ENCODE results near the gene AP5M1.
"Not testable (repeated sequence)": the region's sequence is repeated elsewhere in the genome, so short reads cannot be mapped to it uniquely, and the experiment has no call there.

AP5M1 gene

DNA sequence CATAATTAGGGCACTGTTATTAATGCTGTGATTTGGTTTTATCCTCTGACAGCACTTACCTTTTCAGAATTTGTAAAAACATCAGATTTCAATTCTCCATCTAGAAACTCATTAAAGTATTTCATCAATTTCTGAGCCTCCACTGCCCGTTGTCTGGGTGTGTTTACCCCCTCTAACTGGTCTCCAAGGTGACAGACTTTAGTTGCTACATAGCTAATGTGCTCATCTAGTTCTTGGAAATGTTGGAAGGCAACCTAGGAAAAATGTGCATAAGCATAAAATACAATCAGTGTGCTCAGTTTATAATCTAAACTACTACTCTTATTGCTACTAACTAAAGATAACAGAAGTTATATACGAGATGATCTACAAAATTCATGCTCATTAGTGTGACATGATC is 24.7 kb upstream of the AP5M1 start:
- TF ChIP-seq, protein P1, sequence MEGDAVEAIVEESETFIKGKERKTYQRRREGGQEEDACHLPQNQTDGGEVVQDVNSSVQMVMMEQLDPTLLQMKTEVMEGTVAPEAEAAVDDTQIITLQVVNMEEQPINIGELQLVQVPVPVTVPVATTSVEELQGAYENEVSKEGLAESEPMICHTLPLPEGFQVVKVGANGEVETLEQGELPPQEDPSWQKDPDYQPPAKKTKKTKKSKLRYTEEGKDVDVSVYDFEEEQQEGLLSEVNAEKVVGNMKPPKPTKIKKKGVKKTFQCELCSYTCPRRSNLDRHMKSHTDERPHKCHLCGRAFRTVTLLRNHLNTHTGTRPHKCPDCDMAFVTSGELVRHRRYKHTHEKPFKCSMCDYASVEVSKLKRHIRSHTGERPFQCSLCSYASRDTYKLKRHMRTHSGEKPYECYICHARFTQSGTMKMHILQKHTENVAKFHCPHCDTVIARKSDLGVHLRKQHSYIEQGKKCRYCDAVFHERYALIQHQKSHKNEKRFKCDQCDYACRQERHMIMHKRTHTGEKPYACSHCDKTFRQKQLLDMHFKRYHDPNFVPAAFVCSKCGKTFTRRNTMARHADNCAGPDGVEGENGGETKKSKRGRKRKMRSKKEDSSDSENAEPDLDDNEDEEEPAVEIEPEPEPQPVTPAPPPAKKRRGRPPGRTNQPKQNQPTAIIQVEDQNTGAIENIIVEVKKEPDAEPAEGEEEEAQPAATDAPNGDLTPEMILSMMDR (conservative IDR thresholded peaks at IDR 0.05; ENCODE audit: low read length), result no peak
- peak; percentile 65 for DNase-seq (ENCODE audit: low read depth)
- no peak overlapping the region for H3K4me3 ChIP-seq (ENCODE audit: low read length)

DNA sequence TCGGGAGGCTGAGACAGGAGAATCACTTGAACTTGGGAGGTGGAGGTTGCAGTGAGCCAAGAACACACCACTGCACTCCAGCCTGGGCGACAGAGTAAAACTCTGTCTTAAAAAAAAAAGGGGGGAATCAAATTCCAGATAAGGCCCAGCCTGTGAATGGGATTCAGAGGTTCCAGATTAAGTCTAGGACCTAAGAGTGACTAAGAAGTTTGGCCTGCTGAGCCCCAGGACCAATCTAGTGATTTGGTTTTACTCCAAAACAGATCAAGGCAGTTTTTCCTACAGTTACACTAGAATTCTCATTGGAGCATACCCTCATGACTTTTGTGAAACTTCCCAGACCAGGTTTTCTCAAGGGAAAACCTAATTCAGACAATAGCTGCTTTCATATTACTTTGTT is 22.8 kb upstream of the AP5M1 start:
- DNase-seq (ENCODE audit: low read depth), result peak; percentile 4
- no peak overlapping the region for H3K4me3 ChIP-seq (ENCODE audit: low read length)
- TF ChIP-seq, protein P1 (conservative IDR thresholded peaks at IDR 0.05; ENCODE audit: low read length), result no peak

DNA sequence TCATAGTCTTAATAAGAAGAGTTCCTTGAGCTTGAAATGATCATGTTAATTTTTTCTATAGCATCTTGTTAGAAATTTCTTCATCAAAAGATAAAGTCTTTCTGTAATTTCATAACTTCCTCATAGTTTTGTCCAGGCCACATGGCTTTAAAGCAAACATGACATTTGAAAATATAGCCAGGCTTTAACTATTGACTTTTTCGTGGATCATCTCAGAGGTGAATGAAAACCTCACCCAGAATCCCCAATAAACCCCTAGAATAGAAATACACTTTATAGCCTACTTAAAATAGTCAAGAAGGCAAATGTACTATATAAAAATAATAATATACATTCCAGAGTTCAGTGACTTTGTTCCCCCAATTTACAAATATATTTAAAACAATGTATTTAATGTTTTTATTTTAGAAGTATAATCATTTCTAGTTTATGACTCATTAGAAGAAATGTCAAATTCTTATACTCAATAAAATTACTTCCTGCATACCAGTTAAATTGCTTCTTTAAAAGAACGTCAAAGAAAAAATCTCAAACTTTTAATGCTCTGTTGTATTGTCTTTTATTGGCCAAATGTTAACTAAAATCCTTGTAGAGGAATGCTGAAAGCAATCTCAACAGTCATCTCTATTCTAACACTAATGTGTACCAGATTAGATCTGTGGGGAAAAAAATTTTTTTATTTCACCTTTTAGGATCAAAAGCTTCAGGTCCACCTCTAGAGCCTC is 21.7 kb upstream of the AP5M1 start:
- no peak overlapping the region for H3K4me3 ChIP-seq (ENCODE audit: low read length)
- TF ChIP-seq, protein P1 (conservative IDR thresholded peaks at IDR 0.05; ENCODE audit: low read length), result no peak
- DNase-seq (ENCODE audit: low read depth), result peak; percentile 39

DNA sequence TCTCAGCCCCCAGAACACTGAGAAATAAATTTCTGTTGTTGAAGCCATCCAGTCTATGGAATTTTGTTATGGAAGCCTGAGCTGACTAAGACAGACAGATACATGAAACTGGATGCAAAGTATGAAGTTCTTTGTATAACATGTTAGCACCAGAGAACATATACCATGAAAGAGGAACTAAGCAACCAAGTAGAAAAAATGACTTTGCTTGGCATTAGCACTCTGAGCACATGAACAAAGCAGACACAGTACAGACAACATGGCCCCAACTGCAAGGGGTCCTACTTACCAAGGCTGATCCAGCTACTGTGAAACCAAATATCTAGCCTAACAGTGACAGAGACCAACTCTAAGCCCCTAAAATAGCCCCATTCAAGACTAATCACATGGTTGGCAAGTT is 13.9 kb upstream of the AP5M1 start:
- H3K4me3 ChIP-seq (ENCODE audit: low read length), result no peak overlapping the region
- TF ChIP-seq, protein P1 (conservative IDR thresholded peaks at IDR 0.05; ENCODE audit: low read length), result no peak
- no peak for DNase-seq (ENCODE audit: low read depth)

DNA sequence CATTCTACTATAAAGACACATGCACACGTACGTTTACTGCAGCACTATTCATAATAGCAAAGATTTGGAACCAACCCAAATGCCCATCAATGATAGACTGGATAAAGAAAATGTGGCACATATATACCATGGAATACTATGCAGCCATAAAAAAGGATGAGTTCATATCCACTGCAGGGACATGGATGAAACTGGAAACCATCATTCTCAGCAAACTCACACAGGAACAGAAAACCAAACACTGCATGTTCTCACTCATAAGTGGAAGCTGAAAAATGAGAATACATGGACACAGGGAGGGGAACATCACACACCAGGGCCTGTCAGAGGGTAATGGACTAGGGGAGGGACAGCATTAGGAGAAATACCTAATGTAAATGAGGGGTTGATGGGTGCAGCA is 10.6 kb upstream of the AP5M1 start:
- DNase-seq (ENCODE audit: low read depth); H3K4me3 ChIP-seq (ENCODE audit: low read length): not testable (repeated sequence)

DNA sequence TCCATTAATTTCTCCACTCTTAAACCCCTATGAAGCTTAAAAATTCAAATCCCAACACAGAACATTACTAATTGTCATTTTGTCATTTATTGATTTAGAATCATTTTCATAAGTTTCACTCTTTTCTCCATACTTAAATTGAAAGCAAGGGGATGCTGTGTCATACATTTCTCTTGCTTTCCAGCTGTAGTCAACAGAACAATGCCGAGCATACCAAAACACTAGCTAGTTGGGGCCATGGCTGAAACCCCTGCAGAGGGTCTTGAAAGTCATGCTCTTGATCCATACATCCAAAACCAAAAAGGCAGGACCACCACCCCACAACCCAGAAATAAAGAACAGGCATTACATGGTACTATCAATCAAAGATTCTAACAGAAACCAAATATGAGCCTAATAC is 9.1 kb upstream of the AP5M1 start:
- TF ChIP-seq, protein P1 (conservative IDR thresholded peaks at IDR 0.05; ENCODE audit: low read length), result no peak
- no peak for DNase-seq (ENCODE audit: low read depth)
- no peak overlapping the region for H3K4me3 ChIP-seq (ENCODE audit: low read length)

DNA sequence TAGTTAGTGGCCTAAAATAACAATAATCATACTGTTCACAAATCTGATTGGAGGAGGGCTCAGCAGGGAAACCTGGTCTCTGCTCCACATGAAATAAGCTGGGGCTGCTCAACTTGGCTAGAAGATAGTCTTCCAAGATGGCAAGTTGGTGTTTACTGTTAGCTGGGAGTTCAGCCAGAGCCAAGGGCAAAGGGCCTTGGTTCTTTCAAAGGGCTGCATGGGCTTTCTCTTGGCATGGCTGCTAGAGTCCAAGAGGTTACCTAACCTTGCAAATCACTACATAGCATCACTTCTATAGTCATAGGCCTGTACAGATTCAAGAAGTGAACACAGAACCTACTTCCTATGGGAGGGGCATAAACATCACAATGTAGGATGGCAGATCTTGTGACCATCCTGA is 7.2 kb upstream of the AP5M1 start:
- TF ChIP-seq, protein P1 (conservative IDR thresholded peaks at IDR 0.05; ENCODE audit: low read length), result no peak
- no peak for DNase-seq (ENCODE audit: low read depth)
- H3K4me3 ChIP-seq (ENCODE audit: low read length), result no peak overlapping the region
